ENCODE results near the gene RNF11.
"Not testable (repeated sequence)": the region's sequence is repeated elsewhere in the genome, so short reads cannot be mapped to it uniquely, and the experiment has no call there.

RNF11 gene

GRCh38 chr1:51224255-51224654 lies 11.8 kb upstream of the RNF11 start:
- TF ChIP-seq TCF4 (CRISPR knock-in tag; IDR thresholded peaks at IDR 0.05; ENCODE audit: borderline replicate concordance) (no peak), ZNF565 (CRISPR knock-in tag; conservative IDR thresholded peaks at IDR 0.05; ENCODE audit: low read depth) (no peak), BACH2 (CRISPR knock-in tag; IDR thresholded peaks at IDR 0.05; ENCODE audit: borderline replicate concordance) (no peak), GLIS3 (CRISPR knock-in tag; IDR thresholded peaks at IDR 0.05) (no peak)
- ATAC-seq: no peak

- not testable (repeated sequence) for ATAC-seq
Measured at GRCh38 chr1:51227231-51227960, 8.7 kb upstream of the RNF11 start.

GRCh38 chr1:51228471-51228870 lies 7.6 kb upstream of the RNF11 start:
- not testable (repeated sequence) for ATAC-seq

- TF ChIP-seq PATZ1 (CRISPR knock-in tag; IDR thresholded peaks at IDR 0.05; ENCODE audit: borderline replicate concordance) (no peak), TSHZ2 (CRISPR knock-in tag; IDR thresholded peaks at IDR 0.05) (no peak), ZNF70 (CRISPR knock-in tag; IDR thresholded peaks at IDR 0.05) (no peak), ARNTL (CRISPR knock-in tag; IDR thresholded peaks at IDR 0.05; ENCODE audit: borderline replicate concordance, low read depth) (no peak), ZC3H10 (CRISPR knock-in tag; IDR thresholded peaks at IDR 0.05) (no peak), ZFP30 (CRISPR knock-in tag; IDR thresholded peaks at IDR 0.05) (no peak), SNAI2 (CRISPR knock-in tag; IDR thresholded peaks at IDR 0.05) (no peak), ZFP3 (CRISPR knock-in tag; IDR thresholded peaks at IDR 0.05) (no peak), CREB5 (CRISPR knock-in tag; IDR thresholded peaks at IDR 0.05; ENCODE audit: low read depth) (no peak), CSDC2 (CRISPR knock-in tag; IDR thresholded peaks at IDR 0.05) (no peak), ISL1 (CRISPR knock-in tag; IDR thresholded peaks at IDR 0.05) (no peak), GLIS3 (CRISPR knock-in tag; IDR thresholded peaks at IDR 0.05) (no peak), ZNF8 (CRISPR knock-in tag; IDR thresholded peaks at IDR 0.05) (no peak), BACH2 (CRISPR knock-in tag; IDR thresholded peaks at IDR 0.05; ENCODE audit: borderline replicate concordance) (no peak), TOX (CRISPR knock-in tag; IDR thresholded peaks at IDR 0.05; ENCODE audit: borderline replicate concordance) (no peak), OSR1 (CRISPR knock-in tag; IDR thresholded peaks at IDR 0.05) (no peak), TCF4 (CRISPR knock-in tag; IDR thresholded peaks at IDR 0.05; ENCODE audit: borderline replicate concordance) (no peak), PPARA (CRISPR knock-in tag; IDR thresholded peaks at IDR 0.05; ENCODE audit: borderline replicate concordance) (no peak)
- ATAC-seq: no peak
Measured at GRCh38 chr1:51230501-51231078, 5.5 kb upstream of the RNF11 start.

- no peak for ATAC-seq
- TF ChIP-seq ZFP3 (CRISPR knock-in tag; IDR thresholded peaks at IDR 0.05): no peak
Measured at GRCh38 chr1:51231120-51231519, 5.0 kb upstream of the RNF11 start.

GRCh38 chr1:51231896-51232295 lies 4.2 kb upstream of the RNF11 start:
- ATAC-seq: no peak
- no peak for TF ChIP-seq SNAI2 (CRISPR knock-in tag; IDR thresholded peaks at IDR 0.05)
- TF ChIP-seq ZNF70 (CRISPR knock-in tag; IDR thresholded peaks at IDR 0.05): no peak
- TF ChIP-seq BACH2 (CRISPR knock-in tag; IDR thresholded peaks at IDR 0.05; ENCODE audit: borderline replicate concordance): no peak
- no peak for TF ChIP-seq ZFP30 (CRISPR knock-in tag; IDR thresholded peaks at IDR 0.05)
- TF ChIP-seq TSHZ2 (CRISPR knock-in tag; IDR thresholded peaks at IDR 0.05): no peak
- TF ChIP-seq CSDC2 (CRISPR knock-in tag; IDR thresholded peaks at IDR 0.05): no peak
- no peak for TF ChIP-seq ISL1 (CRISPR knock-in tag; IDR thresholded peaks at IDR 0.05)
- TF ChIP-seq PATZ1 (CRISPR knock-in tag; IDR thresholded peaks at IDR 0.05; ENCODE audit: borderline replicate concordance): no peak
- TF ChIP-seq PPARA (CRISPR knock-in tag; IDR thresholded peaks at IDR 0.05; ENCODE audit: borderline replicate concordance): no peak
- no peak for TF ChIP-seq ZC3H10 (CRISPR knock-in tag; IDR thresholded peaks at IDR 0.05)

All from SK-N-SH treated with all-trans-retinoic acid at 6 μM for 48 hours (cell line).